Neuronal stem cell (in vitro differentiated cells): ENCODE data around the gene KIAA0408.
"Not testable (repeated sequence)": the region's sequence is repeated elsewhere in the genome, so short reads cannot be mapped to it uniquely, and the experiment has no call there.

Experiments used
- DNase-seq: peaks from one replicate; pipeline ENCODE4 v3.0.0-alpha.2; 2013; ENCODE audit warnings: low spot score
- H2AFZ ChIP-seq: one replicate; pipeline ENCODE4 v1.6.1; 2013; ENCODE audit warnings: mild to moderate bottlenecking, low read length, inconsistent platforms
- H2AK5ac ChIP-seq: 2 replicates; pipeline ENCODE4 v1.6.1; 2013; ENCODE audit warnings: low read depth, mild to moderate bottlenecking, inconsistent platforms, low read length, moderate library complexity, mixed read lengths
- H2BK120ac ChIP-seq: 2 replicates; pipeline ENCODE4 v1.6.1; 2013; ENCODE audit warnings: low read depth, mild to moderate bottlenecking, inconsistent platforms, low read length, moderate library complexity, mixed read lengths
- H2BK12ac ChIP-seq: one replicate; pipeline ENCODE4 v1.6.1; 2013; ENCODE audit warnings: low read length, inconsistent platforms
- H2BK15ac ChIP-seq: 2 replicates; pipeline ENCODE4 v1.6.1; 2013; ENCODE audit warnings: mild to moderate bottlenecking, low read length, inconsistent platforms, mixed read lengths
- H2BK5ac ChIP-seq: one replicate; pipeline ENCODE4 v1.6.1; 2013; ENCODE audit warnings: inconsistent platforms, mild to moderate bottlenecking, low read length, moderate library complexity
- H3K14ac ChIP-seq: one replicate; pipeline ENCODE4 v1.6.1; 2013; ENCODE audit warnings: low read length, inconsistent platforms
- H3K18ac ChIP-seq: 2 replicates; pipeline ENCODE4 v1.6.1; 2013; ENCODE audit warnings: low read length, inconsistent platforms
- H3K23ac ChIP-seq: 2 replicates; pipeline ENCODE4 v1.6.1; 2013; ENCODE audit warnings: low read depth, mild to moderate bottlenecking, mixed read lengths, low read length, inconsistent platforms; ENCODE audit not compliant: poor library complexity
- H3K27ac ChIP-seq: replicated peaks from 3 replicates; pipeline ENCODE4 v1.5.1; 2013; ENCODE audit warnings: low read length, inconsistent platforms
- H3K27me3 ChIP-seq, 3 experiments: 2 replicates each; pipeline ENCODE4 v1.6.1; 2013; ENCODE audit warnings: low read length in 3 of 3, mild to moderate bottlenecking in 2 of 3, inconsistent platforms in 1 of 3, low read depth in 1 of 3, mixed read lengths in 1 of 3, moderate library complexity in 1 of 3; ENCODE audit not compliant: control insufficient read depth in 3 of 3, insufficient read depth in 3 of 3
- H3K36me3 ChIP-seq, 2 donors: replicated peaks in 1 of 2; 2 replicates each; pipeline ENCODE4 v1.6.1; 2013; ENCODE audit warnings: low read length in 2 of 2; ENCODE audit not compliant: control insufficient read depth in 2 of 2, insufficient read depth in 2 of 2
- H3K4ac ChIP-seq: 2 replicates; pipeline ENCODE4 v1.6.1; 2013; ENCODE audit warnings: inconsistent platforms, mild to moderate bottlenecking, low read length, moderate library complexity
- H3K4me1 ChIP-seq, 2 donors: 1 replicate in 1 of 2; 2 replicates in 1 of 2; pipeline ENCODE4 v1.6.1; 2013; ENCODE audit warnings: low read length in 2 of 2, low read depth in 1 of 2; ENCODE audit not compliant: control insufficient read depth in 2 of 2, insufficient read depth in 1 of 2
- H3K4me2 ChIP-seq: one replicate; pipeline ENCODE4 v1.6.1; 2013; ENCODE audit warnings: mild to moderate bottlenecking, low read length, inconsistent platforms; ENCODE audit not compliant: insufficient read depth, poor library complexity, severe bottlenecking
- H3K4me3 ChIP-seq, 2 donors: 2 replicates each; pipeline ENCODE4 v1.5.1; 2013; ENCODE audit warnings: low read length in 2 of 2, mild to moderate bottlenecking in 2 of 2, inconsistent platforms in 1 of 2, moderate library complexity in 1 of 2
- H3K79me1 ChIP-seq: one replicate; pipeline ENCODE4 v1.6.1; 2013; ENCODE audit warnings: low read depth, mild to moderate bottlenecking, inconsistent platforms, low read length, moderate library complexity
- H3K9ac ChIP-seq: one replicate; pipeline ENCODE4 v1.6.1; 2013; ENCODE audit warnings: mild to moderate bottlenecking, low read depth, low read length, inconsistent platforms; ENCODE audit not compliant: poor library complexity
- H3K9me3 ChIP-seq, 2 donors: replicated peaks in 1 of 2; 2 replicates each; pipeline versions ENCODE3 to v1.6.1; 2013; ENCODE audit warnings: low read length in 2 of 2, mild to moderate bottlenecking in 2 of 2, inconsistent platforms in 1 of 2, low read depth in 1 of 2, mixed read lengths in 1 of 2, moderate library complexity in 1 of 2; ENCODE audit not compliant: control insufficient read depth in 2 of 2, insufficient read depth in 1 of 2
- H4K8ac ChIP-seq: one replicate; pipeline ENCODE4 v1.6.1; 2013; ENCODE audit warnings: low read depth, mild to moderate bottlenecking, inconsistent platforms, low read length, moderate library complexity
- H4K91ac ChIP-seq: one replicate; pipeline ENCODE4 v1.6.1; 2013; ENCODE audit warnings: low read length, low read depth, mild to moderate bottlenecking, inconsistent platforms; ENCODE audit not compliant: poor library complexity
- WGBS, 2 donors: extraction: QIAGEN DNeasy Blood & Tissue Kit; methylation state at CpG; one replicate each; pipeline ENCODE4 v1.1.7; 2013; ENCODE audit warnings: missing lambda C conversion rate in 2 of 2, mixed read lengths in 1 of 2; ENCODE audit not compliant: insufficient read length in 2 of 2, insufficient replicate concordance in 1 of 2; ENCODE audit errors: extremely low coverage in 2 of 2; 5-methylcytosine and 5-hydroxymethylcytosine counted together

KIAA0408 gene

DNA sequence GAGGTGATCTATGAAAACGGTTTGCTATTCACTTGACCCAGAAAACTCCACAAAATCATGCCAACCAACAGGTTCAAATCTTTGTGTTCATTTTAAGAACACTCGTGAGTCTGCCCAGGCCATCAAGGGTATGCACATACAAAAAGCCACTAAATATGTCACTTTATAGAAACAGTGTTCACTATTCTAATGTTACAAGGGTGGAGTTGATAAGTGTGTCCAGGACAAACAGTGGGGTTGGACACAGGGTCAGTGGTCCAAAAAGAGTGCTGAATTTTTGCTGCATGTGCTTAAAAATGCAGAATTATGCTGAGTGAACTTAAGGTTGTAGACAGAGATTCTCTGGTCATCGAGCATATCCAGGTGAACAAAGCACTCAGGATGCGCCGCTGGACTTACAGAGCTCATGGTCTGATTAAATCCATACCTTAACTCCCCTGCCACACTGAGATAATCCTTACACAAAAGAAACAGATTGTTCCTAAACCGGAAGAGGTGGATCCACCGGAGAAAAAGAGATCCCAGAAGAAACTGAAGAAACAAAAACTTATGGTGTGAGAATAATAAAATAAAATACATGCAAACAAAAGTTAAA is 23.5 kb downstream of the KIAA0408 start:
- Histone ChIP-seq H2BK5ac (no peak overlapping the region), H2AFZ (no peak overlapping the region), H3K36me3 (peaks cover 0 to 22% of the 10 kb centered on the region in 2 donors), H2BK12ac (no peak overlapping the region), H3K14ac (no peak overlapping the region), H3K4ac (no peak overlapping the region), H3K27ac (no peak overlapping the region), H2AK5ac (no peak overlapping the region), H3K27me3 (no peaks in the 10 kb centered on the region), H3K9me3 (peaks cover 0 to 7% of the 10 kb centered on the region in 2 donors), H3K23ac (no peak overlapping the region), H2BK120ac (no peak overlapping the region), H3K9ac (no peak overlapping the region), H3K4me3 (no peak overlapping the region), H3K4me1 (peaks cover 0 to 5% of the 10 kb centered on the region in 2 donors), H2BK15ac (no peak overlapping the region), H4K91ac (no peak overlapping the region), H3K18ac (no peak overlapping the region), H3K79me1 (no peaks in the 10 kb centered on the region), H3K4me2 (no peak overlapping the region), H4K8ac (no peak overlapping the region)
- no peak for DNase-seq
- WGBS, 2 donors: no CpG with 5 or more reads among the region's 7 CpGs

DNA sequence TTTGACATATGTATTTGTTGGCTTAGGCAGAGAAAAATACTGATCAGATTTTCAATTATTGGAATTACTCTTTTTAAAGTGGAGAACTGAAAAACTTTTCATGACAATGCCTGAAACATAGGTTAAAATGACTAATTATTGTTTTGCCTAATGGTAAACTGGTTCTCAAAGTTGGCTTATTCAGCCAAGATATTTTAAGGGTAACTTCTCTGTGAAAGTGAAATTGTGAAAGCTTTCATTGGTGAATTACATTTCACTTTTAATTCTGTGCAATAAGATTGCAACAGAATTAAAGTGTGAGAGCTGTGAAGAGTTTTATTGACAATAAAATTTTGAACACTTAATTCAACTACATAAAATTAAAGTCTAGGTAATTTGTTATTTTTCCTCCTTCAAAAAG is 24.5 kb downstream of the KIAA0408 start:
- H3K27ac ChIP-seq: no peak overlapping the region
- no peak overlapping the region for H3K4ac ChIP-seq
- no peak overlapping the region for H2AFZ ChIP-seq
- H3K4me1 ChIP-seq: peaks cover 0 to 5% of the 10 kb centered on the region in 2 donors
- DNase-seq: no peak
- no peak overlapping the region for H2BK5ac ChIP-seq
- H4K8ac ChIP-seq: no peak overlapping the region
- no peaks in the 10 kb centered on the region for H3K27me3 ChIP-seq
- H3K4me2 ChIP-seq: no peak overlapping the region
- H3K23ac ChIP-seq: no peak overlapping the region
- H3K9me3 ChIP-seq: peaks cover 0 to 7% of the 10 kb centered on the region in 2 donors
- H3K14ac ChIP-seq: no peak overlapping the region
- H4K91ac ChIP-seq: no peak overlapping the region
- no peak overlapping the region for H3K18ac ChIP-seq
- H3K4me3 ChIP-seq: no peak overlapping the region
- H2BK12ac ChIP-seq: no peak overlapping the region
- no peak overlapping the region for H3K9ac ChIP-seq
- H2BK120ac ChIP-seq: no peak overlapping the region
- no peak overlapping the region for H2AK5ac ChIP-seq
- peaks cover 0 to 14% of the 10 kb centered on the region in 2 donors for H3K36me3 ChIP-seq
- H3K79me1 ChIP-seq: no peaks in the 10 kb centered on the region
- H2BK15ac ChIP-seq: no peak overlapping the region

DNA sequence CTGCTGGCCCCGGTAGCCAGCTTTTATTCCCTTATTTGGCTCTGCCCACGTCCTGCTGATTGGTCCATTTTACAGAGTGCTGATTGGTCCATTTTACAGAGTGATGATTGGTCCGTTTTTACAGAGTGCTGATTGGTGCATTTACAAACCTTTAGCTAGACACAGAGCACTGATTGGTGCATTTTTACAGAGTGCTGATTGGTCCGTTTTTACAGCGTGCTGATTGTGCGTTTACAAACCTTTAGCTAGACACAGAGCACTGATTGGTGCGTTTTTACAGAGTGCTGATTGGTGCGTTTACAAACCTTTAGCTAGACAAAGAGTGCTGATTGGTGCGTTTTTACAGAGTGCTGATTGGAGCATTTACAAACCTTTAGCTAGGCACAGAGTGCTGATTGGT is 30.6 kb downstream of the KIAA0408 start:
- H3K4me2 ChIP-seq, H3K27me3 ChIP-seq, H2BK15ac ChIP-seq, H2AFZ ChIP-seq, DNase-seq, H3K14ac ChIP-seq, H2AK5ac ChIP-seq, H2BK120ac ChIP-seq, H2BK5ac ChIP-seq, H3K9ac ChIP-seq, H3K4me3 ChIP-seq, H3K18ac ChIP-seq, H3K4ac ChIP-seq, H4K91ac ChIP-seq, H3K27ac ChIP-seq, H3K9me3 ChIP-seq, H3K36me3 ChIP-seq, H3K23ac ChIP-seq, H3K79me1 ChIP-seq, H4K8ac ChIP-seq, H3K4me1 ChIP-seq, H2BK12ac ChIP-seq: not testable (repeated sequence)
- no CpG with 5 or more reads among the region's 9 CpGs for WGBS, 2 donors

DNA sequence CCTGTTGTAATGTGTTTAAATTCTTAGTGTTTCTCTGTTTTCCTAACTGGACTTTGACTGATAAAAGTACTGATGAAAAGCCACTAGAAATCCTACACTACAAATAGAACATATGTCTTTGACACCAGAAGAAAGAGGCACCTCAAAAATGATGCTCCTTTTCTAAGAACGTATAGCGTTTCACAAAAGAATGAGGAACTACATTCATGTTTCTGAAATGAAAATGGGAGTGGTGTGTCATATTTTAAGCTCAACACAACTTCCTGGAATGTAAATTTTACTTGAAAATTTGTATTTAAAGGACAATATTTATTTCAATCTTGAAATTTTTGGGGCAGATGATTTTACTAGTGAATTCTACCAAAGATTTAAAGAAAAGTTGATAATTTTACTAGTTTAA is 35.3 kb downstream of the KIAA0408 start:
- Histone ChIP-seq H2AFZ (no peak overlapping the region), H3K18ac (no peak overlapping the region), H2BK5ac (no peak overlapping the region), H3K23ac (no peak overlapping the region), H3K9ac (no peak overlapping the region), H4K8ac (no peak overlapping the region), H3K9me3 (no peaks in the 10 kb centered on the region), H3K4me1 (peaks cover 0 to 2% of the 10 kb centered on the region in 2 donors), H3K27me3 (no peaks in the 10 kb centered on the region), H3K36me3 (no peaks in the 10 kb centered on the region), H3K79me1 (no peaks in the 10 kb centered on the region), H3K27ac (no peak overlapping the region), H3K14ac (no peak overlapping the region), H4K91ac (no peak overlapping the region), H2BK12ac (no peak overlapping the region), H2BK120ac (no peak overlapping the region), H3K4me2 (no peak overlapping the region), H3K4me3 (no peak overlapping the region), H2AK5ac (no peak overlapping the region), H2BK15ac (no peak overlapping the region), H3K4ac (no peak overlapping the region)
- no CpG with 5 or more reads among the region's 2 CpGs for WGBS, 2 donors
- DNase-seq: no peak
